T47D (cell line): ENCODE data around the gene PIK3CD.

ENCODE experiments used
- DNase-seq, 2 experiments: peaks; one replicate each; pipeline versions ENCODE4 v3.0.0 to v3.0.0-alpha.2; 2011 to 2012; ENCODE audit warnings: low read depth in 1 of 2, low spot score in 1 of 2
- JUND ChIP-seq: IDR thresholded peaks from 2 replicates; pipeline ENCODE4 v1.6.1; 2012; ENCODE audit warnings: low read depth
- in situ Hi-C: cut with HindIII; loops from 2 replicates; pipeline ENCODE4 v1.10.0; 2016; ENCODE audit warnings: low sequenced_read_pairs, low pct_unique_long_range_greater_than_20kb

Gene PIK3CD

GRCh38 chr1:9722378-9722749 is 70.8 kb downstream of the PIK3CD start:
- in situ Hi-C loops = no loop called here
- DNase-seq = no peak
- TF ChIP-seq JUND = no peak

GRCh38 chr1:9723068-9723805 is 71.7 kb downstream of the PIK3CD start:
- no peak for DNase-seq
- no peak for TF ChIP-seq JUND
- in situ Hi-C loops = no loop called here

- TF ChIP-seq JUND = no peak
- DNase-seq = no peak
- in situ Hi-C loops = no loop called here
These were observed 72.4 kb downstream of the PIK3CD start for GRCh38 chr1:9723926-9724325.

- peak; percentile 73 to 84 for DNase-seq
- in situ Hi-C loops = no loop called here
- TF ChIP-seq JUND = no peak
These were observed 73.4 kb downstream of the PIK3CD start for GRCh38 chr1:9724706-9725476.

- in situ Hi-C loops = no loop called here
These were observed 74.9 kb downstream of the PIK3CD start for GRCh38 chr1:9726406-9726805.

GRCh38 chr1:9726905-9727595 is 75.5 kb downstream of the PIK3CD start:
- TF ChIP-seq JUND = no peak
- in situ Hi-C loops = no loop called here
- no peak for DNase-seq

More at GRCh38 chr1:9726406-9726805, 74.9 kb downstream of the PIK3CD start:
- TF ChIP-seq JUND = no peak
- no peak for DNase-seq

GRCh38 chr1:9728451-9729295 is 77.1 kb downstream of the PIK3CD start:
- no peak for TF ChIP-seq JUND
- no peak for DNase-seq
- in situ Hi-C loops = no loop called here

- in situ Hi-C loops = no loop called here
- TF ChIP-seq JUND = no peak
- no peak for DNase-seq
These were observed 78.0 kb downstream of the PIK3CD start for GRCh38 chr1:9729523-9729922.

GRCh38 chr1:9730096-9730901 is 78.8 kb downstream of the PIK3CD start:
- TF ChIP-seq JUND = no peak
- no peak for DNase-seq
- in situ Hi-C loops = no loop called here

GRCh38 chr1:9731051-9731537 is 79.6 kb downstream of the PIK3CD start:
- in situ Hi-C loops = no loop called here
- DNase-seq = no peak
- no peak for TF ChIP-seq JUND

GRCh38 chr1:9731561-9731960 is 80.0 kb downstream of the PIK3CD start:
- no peak for TF ChIP-seq JUND
- no peak for DNase-seq
- in situ Hi-C loops = no loop called here
